ENCODE data around the gene DDX24. TPM values are rescaled to one million over a fixed set of nuclear protein-coding genes. Genes with fewer than 3 reads are reported as not detected.

The DDX24 gene
- polyA plus RNA-seq, 1 donor (not counting 4 experiments of a cell fraction or from before 2014, with no cell fraction given), result 171 TPM

GRCh38 chr14:94010625-94011024 lies 70.4 kb downstream of the DDX24 start:
- H3K9ac ChIP-seq (ENCODE audit: control insufficient read depth, extremely low read depth, insufficient read depth, low read length), result no peak overlapping the region
- no peak overlapping the region for H3K4me2 ChIP-seq (ENCODE audit: control insufficient read depth, extremely low read depth, insufficient read depth, low read depth, low read length)
- H3K9me3 ChIP-seq (ENCODE audit: control insufficient read depth, low read depth, low read length), result no peaks in the 10 kb centered on the region
- H4K20me1 ChIP-seq (ENCODE audit: control insufficient read depth, extremely low read depth, insufficient read depth, low read length), result no peaks in the 10 kb centered on the region
- H3K4me1 ChIP-seq (ENCODE audit: control insufficient read depth, extremely low read depth, insufficient read depth, low read length), result peaks cover 11% of the 10 kb centered on the region
- H3K9me1 ChIP-seq (ENCODE audit: control insufficient read depth, extremely low read depth, insufficient read depth, low read length), result no peaks in the 10 kb centered on the region
- H3K4me3 ChIP-seq (ENCODE audit: control insufficient read depth in 2 of 3, extremely low read depth in 1 of 3, insufficient read depth in 2 of 3, low read depth in 1 of 3, low read length in 3 of 3), result no peak overlapping the region
- no peak overlapping the region for H2AFZ ChIP-seq (ENCODE audit: control insufficient read depth, low read length)
- no peaks in the 10 kb centered on the region for H3K27me3 ChIP-seq (ENCODE audit: control insufficient read depth, extremely low read depth, insufficient read depth, low read length)
- no peak overlapping the region for H3K27ac ChIP-seq (ENCODE audit: control insufficient read depth, insufficient read depth, low read length)
- dilution Hi-C loops (cut with MboI; ENCODE audit: extremely low pct_ligation_motif_present, low sequenced_read_pairs), result no loop called here
- H3K36me3 ChIP-seq (ENCODE audit: control insufficient read depth in 2 of 2, extremely low read depth in 1 of 2, insufficient read depth in 2 of 2, low read length in 2 of 2), result no peaks in the 10 kb centered on the region
- DNase-seq (ENCODE audit: low read depth, low spot score), result no peak
- no peak for TF ChIP-seq EZH2 (IDR thresholded peaks at IDR 0.05; ENCODE audit: low read length)
- no peak for TF ChIP-seq CTCF (optimal IDR thresholded peaks at IDR 0.05 in 1 of 3, IDR thresholded peaks at IDR 0.05 in 1 of 3, conservative IDR thresholded peaks at IDR 0.05 in 1 of 3; ENCODE audit: extremely low read depth in 1 of 3, insufficient read depth in 2 of 3, low read length in 3 of 3)
- no peak for FAIRE-seq
- no peaks in the 10 kb centered on the region for H3K79me2 ChIP-seq (ENCODE audit: control insufficient read depth, insufficient read depth, low read length)

- no peak overlapping the region for H3K27ac ChIP-seq (ENCODE audit: control insufficient read depth, insufficient read depth, low read length)
- no peak for DNase-seq (ENCODE audit: low read depth, low spot score)
- H3K27me3 ChIP-seq (ENCODE audit: control insufficient read depth, extremely low read depth, insufficient read depth, low read length), result peaks cover 2% of the 10 kb centered on the region
- no peaks in the 10 kb centered on the region for H3K9me1 ChIP-seq (ENCODE audit: control insufficient read depth, extremely low read depth, insufficient read depth, low read length)
- no peaks in the 10 kb centered on the region for H3K9me3 ChIP-seq (ENCODE audit: control insufficient read depth, low read depth, low read length)
- no peak overlapping the region for H3K9ac ChIP-seq (ENCODE audit: control insufficient read depth, extremely low read depth, insufficient read depth, low read length)
- no peaks in the 10 kb centered on the region for H4K20me1 ChIP-seq (ENCODE audit: control insufficient read depth, extremely low read depth, insufficient read depth, low read length)
- peak; percentile 58 for FAIRE-seq
- TF ChIP-seq CTCF (optimal IDR thresholded peaks at IDR 0.05 in 1 of 3, IDR thresholded peaks at IDR 0.05 in 1 of 3, conservative IDR thresholded peaks at IDR 0.05 in 1 of 3; ENCODE audit: extremely low read depth in 1 of 3, insufficient read depth in 2 of 3, low read length in 3 of 3), result no peak
- no peak overlapping the region for H3K4me3 ChIP-seq (ENCODE audit: control insufficient read depth in 2 of 3, extremely low read depth in 1 of 3, insufficient read depth in 2 of 3, low read depth in 1 of 3, low read length in 3 of 3)
- H3K4me1 ChIP-seq (ENCODE audit: control insufficient read depth, extremely low read depth, insufficient read depth, low read length), result peaks cover 11% of the 10 kb centered on the region
- H3K36me3 ChIP-seq (ENCODE audit: control insufficient read depth in 2 of 2, extremely low read depth in 1 of 2, insufficient read depth in 2 of 2, low read length in 2 of 2), result no peaks in the 10 kb centered on the region
- dilution Hi-C loops (cut with MboI; ENCODE audit: extremely low pct_ligation_motif_present, low sequenced_read_pairs), result no loop called here
- H3K79me2 ChIP-seq (ENCODE audit: control insufficient read depth, insufficient read depth, low read length), result no peaks in the 10 kb centered on the region
- H2AFZ ChIP-seq (ENCODE audit: control insufficient read depth, low read length), result no peak overlapping the region
- H3K4me2 ChIP-seq (ENCODE audit: control insufficient read depth, extremely low read depth, insufficient read depth, low read depth, low read length), result no peak overlapping the region
These were observed 71.2 kb downstream of the DDX24 start for GRCh38 chr14:94009767-94010166.

Measured in keratinocyte (primary cell).